Measurements from ENCODE around the gene ADSL. TPM values are rescaled to one million over a fixed set of nuclear protein-coding genes. Genes with fewer than 3 reads are reported as not detected.

The ADSL gene
- total and polyA plus RNA-seq, 8 donors = 40.4 to 110 (median 101) TPM

- Histone ChIP-seq H3K36me3 (peaks cover 0 to 21% of the 10 kb centered on the region in 2 donors), H3K27me3 (no peaks in the 10 kb centered on the region), H3K9me3 (no peaks in the 10 kb centered on the region), H3K27ac (no peak overlapping the region), H3K4me1 (peaks cover 0 to 10% of the 10 kb centered on the region in 2 donors), H3K4me3 (no peak overlapping the region)
- ATAC-seq = no peak
- no peak for DNase-seq
- no peak for TF ChIP-seq CTCF (IDR thresholded peaks at IDR 0.05)
- intact Hi-C loops (cut with DNase I) = loop anchor here in 1 of 2 donors (10.0 kb wide), 1 partner anchor 286 kb away; no protein-coding TSS in a partner anchor
These were observed 15.7 kb upstream of the ADSL start for GRCh38 chr22:40330615-40331014.

GRCh38 chr22:40331706-40332105 is 14.6 kb upstream of the ADSL start:
- TF ChIP-seq CTCF (IDR thresholded peaks at IDR 0.05) = no peak
- intact Hi-C loops (cut with DNase I) = loop anchor here in 1 of 2 donors (10.0 kb wide), 1 partner anchor 287 kb away; no protein-coding TSS in a partner anchor

GRCh38 chr22:40332319-40332781 is 13.9 kb upstream of the ADSL start:
- H3K36me3 ChIP-seq = peaks cover 0 to 18% of the 10 kb centered on the region in 2 donors
- peaks cover 0 to 23% of the 10 kb centered on the region in 2 donors for H3K4me1 ChIP-seq
- intact Hi-C loops (cut with DNase I) = loop anchor here in 1 of 2 donors (10.0 kb wide), 1 partner anchor 288 kb away; no protein-coding TSS in a partner anchor
- no peak for TF ChIP-seq CTCF (IDR thresholded peaks at IDR 0.05)
- DNase-seq (no peak), ATAC-seq (no peak)
- H3K27ac ChIP-seq = no peak overlapping the region
- no peaks in the 10 kb centered on the region for H3K27me3 ChIP-seq
- H3K4me3 ChIP-seq = no peak overlapping the region
- H3K9me3 ChIP-seq = no peaks in the 10 kb centered on the region

More at GRCh38 chr22:40331706-40332105, 14.6 kb upstream of the ADSL start:
- Histone ChIP-seq H3K27ac (no peak overlapping the region), H3K27me3 (no peaks in the 10 kb centered on the region), H3K4me1 (peaks cover 0 to 21% of the 10 kb centered on the region in 2 donors), H3K9me3 (no peaks in the 10 kb centered on the region), H3K36me3 (peaks cover 0 to 18% of the 10 kb centered on the region in 2 donors), H3K4me3 (no peak overlapping the region)
- no peak for ATAC-seq
- DNase-seq = no peak

GRCh38 chr22:40334060-40334459 is 12.2 kb upstream of the ADSL start:
- H3K36me3 ChIP-seq = peaks cover 0 to 18% of the 10 kb centered on the region in 2 donors
- DNase-seq = no peak
- intact Hi-C loops (cut with DNase I) = loop anchor here in 1 of 2 donors (10.0 kb wide), 1 partner anchor 289 kb away; no protein-coding TSS in a partner anchor
- H3K4me1 ChIP-seq = peaks cover 0 to 23% of the 10 kb centered on the region in 2 donors
- no peak overlapping the region for H3K27ac ChIP-seq
- H3K27me3 ChIP-seq = no peaks in the 10 kb centered on the region
- TF ChIP-seq CTCF (IDR thresholded peaks at IDR 0.05) = no peak
- H3K4me3 ChIP-seq = no peak overlapping the region
- no peak for ATAC-seq
- H3K9me3 ChIP-seq = no peaks in the 10 kb centered on the region

GRCh38 chr22:40334899-40335298 is 11.4 kb upstream of the ADSL start:
- TF ChIP-seq CTCF (IDR thresholded peaks at IDR 0.05) = no peak
- ATAC-seq = no peak
- DNase-seq = no peak
- peaks cover 0 to 23% of the 10 kb centered on the region in 2 donors for H3K4me1 ChIP-seq
- H3K36me3 ChIP-seq = peaks cover 0 to 18% of the 10 kb centered on the region in 2 donors
- no peaks in the 10 kb centered on the region for H3K27me3 ChIP-seq
- intact Hi-C loops (cut with DNase I) = loop anchor here in 1 of 2 donors (10.0 kb wide), 1 partner anchor 290 kb away; no protein-coding TSS in a partner anchor
- H3K4me3 ChIP-seq = no peak overlapping the region
- H3K9me3 ChIP-seq = no peaks in the 10 kb centered on the region
- H3K27ac ChIP-seq = no peak overlapping the region
